Stimulated activated naive B cell treated with anti-CD40 and anti-IgM and Interleukin-4, amounts not matched to agents 10 μg/mL and 1 μg/mL and 100 μg/mL, for 72 hours (primary cell): Measurements from ENCODE around the gene PCCA.

Source experiments
- ATAC-seq, 2 donors: fragments of 150-1000 bp; cut with Tn5 transposase; replicated peaks; 2 replicates each; pipeline ENCODE4 v1.10.0; 2021; ENCODE audit warnings: moderate library complexity in 1 of 2
- DNase-seq: peaks from one replicate; pipeline ENCODE4 v3.0.0; 2021
- H3K27ac Mint-ChIP-seq: one replicate; pipeline ENCODE4 v1.8.0; 2022; ENCODE audit warnings: mild to moderate bottlenecking, mixed read lengths
- H3K27me3 Mint-ChIP-seq, 2 donors: one replicate each; pipeline ENCODE4 v1.8.0; 2022; ENCODE audit warnings: mixed read lengths in 2 of 2
- H3K36me3 Mint-ChIP-seq, 2 donors: one replicate each; pipeline ENCODE4 v1.8.0; 2022; ENCODE audit warnings: mixed read lengths in 2 of 2, mild to moderate bottlenecking in 1 of 2
- H3K4me1 Mint-ChIP-seq, 2 donors: one replicate each; pipeline ENCODE4 v1.8.0; 2022; ENCODE audit warnings: mixed read lengths in 2 of 2, mild to moderate bottlenecking in 1 of 2
- H3K4me3 Mint-ChIP-seq, 2 donors: one replicate each; pipeline ENCODE4 v1.8.0; 2022; ENCODE audit warnings: mild to moderate bottlenecking in 2 of 2, mixed read lengths in 2 of 2, moderate library complexity in 1 of 2
- H3K9me3 Mint-ChIP-seq, 2 donors: one replicate each; pipeline ENCODE4 v1.8.0; 2022; ENCODE audit warnings: mixed read lengths in 2 of 2, mild to moderate bottlenecking in 1 of 2

PCCA gene

DNA sequence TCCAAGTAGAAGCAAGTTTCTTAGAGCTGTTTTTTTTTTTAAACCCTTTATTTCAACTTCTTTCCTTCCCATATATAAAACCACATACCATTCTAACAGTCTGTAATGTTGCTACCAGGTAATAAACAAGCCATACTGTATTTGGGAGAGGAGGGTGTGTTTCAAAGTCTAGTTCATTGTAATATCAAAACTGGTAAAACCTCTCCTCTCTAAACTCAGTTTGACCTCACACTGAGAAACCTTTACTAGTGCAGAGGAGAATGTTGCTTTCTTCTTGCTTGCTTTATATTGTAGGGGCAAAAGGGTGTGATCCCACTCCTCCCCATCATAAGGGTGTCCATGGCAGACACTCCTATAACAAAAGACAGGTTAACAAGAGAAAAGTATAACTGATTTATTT lies 344.6 kb downstream of the PCCA start:
- Mint-ChIP-seq H3K9me3 (peaks cover 0 to 1% of the 10 kb centered on the region in 2 donors), H3K27me3 (no peaks in the 10 kb centered on the region), H3K27ac (no peak overlapping the region), H3K4me1 (no peaks in the 10 kb centered on the region), H3K36me3 (peaks cover 18 to 26% of the 10 kb centered on the region in 2 donors), H3K4me3 (no peak overlapping the region)
- DNase-seq (no peak), ATAC-seq (no peak)

DNA sequence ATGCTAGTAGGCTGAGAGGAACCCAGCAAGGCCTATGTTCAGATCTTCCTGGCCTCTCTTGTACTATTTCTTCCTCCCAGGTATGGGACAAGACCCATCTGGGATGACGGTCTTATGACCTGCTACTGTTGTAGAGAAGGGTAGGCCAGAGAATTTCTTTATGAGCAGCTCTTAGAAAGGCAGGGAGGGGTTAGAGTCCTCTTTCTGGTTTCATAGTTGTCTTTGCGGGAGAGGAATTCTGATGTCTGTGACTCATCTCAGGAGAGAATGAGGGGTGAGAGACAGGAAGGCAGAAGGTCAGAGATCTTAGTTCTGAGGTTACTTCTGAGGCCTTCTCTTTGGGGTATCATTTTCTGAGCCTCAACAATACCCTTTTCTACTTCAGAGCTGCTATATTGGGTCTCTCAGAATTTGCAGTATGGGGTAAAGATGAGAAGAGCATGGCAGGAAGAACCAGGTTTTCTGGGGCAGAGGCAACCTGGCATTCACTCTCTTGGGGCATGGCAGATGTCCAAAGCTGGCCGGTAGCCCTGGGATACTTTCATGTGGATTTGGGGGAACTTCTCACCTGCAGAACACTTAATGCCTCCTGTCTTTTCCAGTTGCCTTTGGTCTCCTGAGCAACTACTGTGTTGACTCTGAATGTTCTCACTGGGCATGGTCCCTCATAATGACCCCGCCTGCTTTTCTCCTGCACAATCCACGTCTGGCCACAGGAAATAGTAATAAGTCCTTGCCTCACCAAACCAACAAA lies 345.3 kb downstream of the PCCA start:
- Mint-ChIP-seq H3K27ac (no peak overlapping the region), H3K9me3 (peaks cover 0 to 1% of the 10 kb centered on the region in 2 donors), H3K4me3 (no peak overlapping the region), H3K27me3 (no peaks in the 10 kb centered on the region), H3K36me3 (peaks cover 16 to 21% of the 10 kb centered on the region in 2 donors), H3K4me1 (no peaks in the 10 kb centered on the region)
- DNase-seq (no peak), ATAC-seq (no peak)

DNA sequence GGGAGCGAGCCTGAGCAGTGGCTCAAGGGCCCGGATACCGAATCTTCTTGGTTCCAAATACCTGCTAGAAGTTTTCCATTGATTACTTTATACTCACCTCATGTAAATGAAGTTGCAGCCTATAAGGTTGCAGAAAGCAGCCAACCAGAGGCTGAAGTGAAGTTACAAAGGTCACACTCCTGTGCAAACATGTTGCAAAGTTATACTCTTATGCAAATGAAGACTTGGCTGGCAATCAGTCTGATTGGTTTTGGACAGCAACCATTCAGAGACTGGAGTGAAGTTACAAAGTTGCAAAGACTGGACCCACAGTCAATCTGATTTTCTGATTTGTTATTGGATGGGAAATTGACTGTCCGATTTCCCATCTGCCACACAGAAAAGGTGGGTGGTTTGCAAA lies 347.2 kb downstream of the PCCA start:
- DNase-seq = no peak
- Mint-ChIP-seq H3K9me3 (peaks cover 0 to 1% of the 10 kb centered on the region in 2 donors), H3K27ac (no peak overlapping the region), H3K27me3 (no peaks in the 10 kb centered on the region), H3K4me3 (no peak overlapping the region), H3K4me1 (no peaks in the 10 kb centered on the region), H3K36me3 (peaks cover 10 to 15% of the 10 kb centered on the region in 2 donors)
- no peak for ATAC-seq

DNA sequence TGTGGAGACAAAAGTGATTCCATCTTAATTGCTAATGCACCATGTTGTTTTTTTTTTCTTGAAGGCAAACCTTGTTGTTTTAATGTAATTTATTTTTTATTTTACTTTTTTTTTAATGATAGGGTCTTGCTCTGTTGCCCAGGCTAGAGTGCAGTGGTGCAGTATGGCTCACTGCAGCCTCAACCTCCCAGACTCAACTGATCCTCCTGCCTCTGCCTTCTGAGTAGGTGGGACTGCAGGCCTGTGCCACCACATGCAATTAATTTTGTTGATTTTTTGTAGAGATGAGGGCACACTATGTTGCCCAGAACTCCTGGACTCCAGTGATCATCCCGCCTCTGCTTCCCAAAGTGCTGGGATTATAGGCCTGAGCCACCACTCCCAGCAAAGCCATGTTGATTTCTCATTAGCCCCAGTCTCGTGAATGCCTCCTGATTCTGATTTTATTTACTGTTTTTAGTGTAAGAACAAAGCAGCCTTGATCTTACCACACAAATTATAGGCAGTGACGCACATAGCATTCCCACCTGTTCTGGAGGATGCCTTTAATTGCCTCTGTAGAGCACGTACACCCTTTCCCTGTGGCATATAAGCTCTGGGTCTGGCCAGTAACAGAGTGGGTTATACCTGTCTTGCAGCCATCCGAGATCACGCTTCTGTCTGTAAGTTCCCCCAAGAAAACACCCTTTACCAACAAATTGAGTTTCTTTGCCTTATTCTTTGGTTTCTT lies 349.3 kb downstream of the PCCA start:
- peaks cover 0 to 2% of the 10 kb centered on the region in 2 donors for H3K4me1 Mint-ChIP-seq
- peaks cover 4 to 6% of the 10 kb centered on the region in 2 donors for H3K36me3 Mint-ChIP-seq
- peaks cover 0 to 1% of the 10 kb centered on the region in 2 donors for H3K9me3 Mint-ChIP-seq
- no peak overlapping the region for H3K27ac Mint-ChIP-seq
- ATAC-seq (no peak), DNase-seq (no peak)
- H3K4me3 Mint-ChIP-seq = no peak overlapping the region
- no peaks in the 10 kb centered on the region for H3K27me3 Mint-ChIP-seq

DNA sequence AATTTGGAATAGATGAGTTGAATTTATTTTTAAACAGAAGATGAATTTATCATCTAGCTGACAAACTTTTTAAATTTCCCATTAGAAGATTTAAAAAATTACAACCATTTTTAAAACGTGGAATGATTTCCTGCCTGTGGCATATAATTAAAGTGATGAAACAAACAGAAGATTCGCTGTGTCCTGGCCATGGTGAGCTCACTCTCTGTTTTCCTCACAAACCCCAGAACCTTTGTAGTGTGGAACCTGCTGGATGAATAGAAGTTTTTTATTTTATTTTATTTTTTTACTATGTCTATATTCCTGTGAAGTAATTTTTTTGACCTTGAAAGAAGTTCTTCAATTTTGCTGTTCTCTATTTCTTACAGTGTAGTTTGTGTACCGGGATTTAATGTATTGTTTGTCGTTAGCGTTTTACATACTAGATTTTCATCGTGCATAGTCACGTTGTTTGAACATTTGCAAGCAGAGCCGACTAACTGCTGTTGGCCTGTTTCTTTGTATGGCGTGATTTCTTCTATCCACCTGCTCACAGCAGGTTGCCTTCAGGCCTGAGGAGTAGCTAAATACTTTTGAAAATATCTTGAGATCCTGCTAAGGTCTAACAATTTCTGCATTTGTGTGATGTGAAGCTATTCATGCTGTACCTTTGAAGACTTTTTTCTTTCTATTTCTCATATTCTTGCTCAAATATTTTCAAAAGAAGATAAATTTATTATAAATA lies 350.5 kb downstream of the PCCA start:
- no peaks in the 10 kb centered on the region for H3K27me3 Mint-ChIP-seq
- no peak overlapping the region for H3K4me3 Mint-ChIP-seq
- H3K4me1 Mint-ChIP-seq = peaks cover 0 to 2% of the 10 kb centered on the region in 2 donors
- H3K9me3 Mint-ChIP-seq = peaks cover 0 to 1% of the 10 kb centered on the region in 2 donors
- no peak overlapping the region for H3K27ac Mint-ChIP-seq
- no peak for DNase-seq
- peaks cover 4 to 6% of the 10 kb centered on the region in 2 donors for H3K36me3 Mint-ChIP-seq
- ATAC-seq = no peak

DNA sequence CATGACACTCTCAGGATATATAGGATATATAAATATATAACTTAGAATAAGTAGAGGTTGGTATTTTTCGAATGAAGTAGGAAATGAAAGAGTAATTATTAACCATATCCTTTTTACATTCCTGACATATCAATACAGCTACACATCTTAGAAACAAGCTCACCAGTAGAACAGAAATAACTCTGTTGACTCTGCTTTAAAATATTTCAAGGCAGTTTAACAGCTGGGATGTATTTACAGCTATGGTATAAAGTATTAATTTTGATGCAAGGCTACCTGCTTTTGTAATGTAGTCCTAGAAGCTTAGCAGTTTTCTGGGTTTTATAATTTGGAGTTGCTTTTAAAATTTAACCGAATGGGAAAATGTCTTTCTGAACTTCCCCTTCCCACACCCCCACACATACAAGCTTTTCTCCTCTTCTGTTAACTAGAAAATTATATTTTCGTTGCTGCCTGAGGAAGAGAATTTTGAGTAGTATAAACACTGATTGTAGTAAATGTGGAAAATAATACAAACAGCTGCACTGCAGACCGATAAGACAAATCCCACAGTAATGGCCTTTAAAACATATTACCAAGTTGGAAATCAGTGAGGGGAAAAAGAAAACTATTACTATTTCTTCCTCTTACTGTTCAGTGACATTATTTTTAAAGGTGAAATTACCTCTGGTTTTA lies 352.0 kb downstream of the PCCA start:
- Mint-ChIP-seq H3K9me3 (peaks cover 0 to 1% of the 10 kb centered on the region in 2 donors), H3K4me3 (no peak overlapping the region), H3K4me1 (peaks cover 0 to 2% of the 10 kb centered on the region in 2 donors), H3K27me3 (no peaks in the 10 kb centered on the region), H3K27ac (no peak overlapping the region), H3K36me3 (peaks cover 3 to 5% of the 10 kb centered on the region in 2 donors)
- ATAC-seq (no peak), DNase-seq (no peak)

DNA sequence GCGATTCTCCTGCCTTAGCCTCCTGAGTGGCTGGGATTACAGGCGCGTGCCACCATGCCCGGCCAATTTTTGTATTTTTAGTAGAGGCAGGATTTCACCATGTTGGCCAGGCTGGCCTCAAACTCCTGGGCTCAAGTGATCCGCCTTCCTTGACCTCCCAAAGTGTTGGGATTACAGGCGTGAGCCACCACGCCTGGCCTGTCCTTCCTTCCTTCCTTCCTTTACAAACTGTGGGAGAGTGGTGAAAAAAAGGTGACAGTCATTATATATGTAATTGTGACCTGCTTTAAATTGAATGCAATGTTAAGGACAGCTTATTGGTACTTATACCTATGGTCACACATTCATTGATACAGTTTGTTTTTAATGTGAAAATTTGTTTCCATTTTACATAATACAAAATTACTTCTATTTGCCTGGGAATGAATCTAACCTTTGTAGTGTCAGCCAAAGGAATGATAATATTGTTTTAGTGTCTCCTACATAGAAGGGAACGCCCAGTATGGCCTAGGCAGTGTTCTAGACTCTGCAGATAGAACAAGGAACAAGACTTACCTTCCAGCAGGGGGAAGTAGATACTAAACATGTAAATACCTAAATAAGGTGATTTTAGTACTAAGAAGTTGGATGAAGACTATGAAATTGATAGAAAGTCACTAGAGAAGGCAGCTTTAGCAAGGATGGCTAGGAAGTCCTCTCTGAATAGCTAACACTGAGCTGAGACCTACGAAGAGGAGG lies 353.4 kb downstream of the PCCA start:
- ATAC-seq (no peak), DNase-seq (no peak)
- peaks cover 0 to 1% of the 10 kb centered on the region in 2 donors for H3K9me3 Mint-ChIP-seq
- H3K4me1 Mint-ChIP-seq = peaks cover 0 to 2% of the 10 kb centered on the region in 2 donors
- no peak overlapping the region for H3K4me3 Mint-ChIP-seq
- no peak overlapping the region for H3K27ac Mint-ChIP-seq
- no peaks in the 10 kb centered on the region for H3K27me3 Mint-ChIP-seq
- H3K36me3 Mint-ChIP-seq = peaks cover 6 to 8% of the 10 kb centered on the region in 2 donors

DNA sequence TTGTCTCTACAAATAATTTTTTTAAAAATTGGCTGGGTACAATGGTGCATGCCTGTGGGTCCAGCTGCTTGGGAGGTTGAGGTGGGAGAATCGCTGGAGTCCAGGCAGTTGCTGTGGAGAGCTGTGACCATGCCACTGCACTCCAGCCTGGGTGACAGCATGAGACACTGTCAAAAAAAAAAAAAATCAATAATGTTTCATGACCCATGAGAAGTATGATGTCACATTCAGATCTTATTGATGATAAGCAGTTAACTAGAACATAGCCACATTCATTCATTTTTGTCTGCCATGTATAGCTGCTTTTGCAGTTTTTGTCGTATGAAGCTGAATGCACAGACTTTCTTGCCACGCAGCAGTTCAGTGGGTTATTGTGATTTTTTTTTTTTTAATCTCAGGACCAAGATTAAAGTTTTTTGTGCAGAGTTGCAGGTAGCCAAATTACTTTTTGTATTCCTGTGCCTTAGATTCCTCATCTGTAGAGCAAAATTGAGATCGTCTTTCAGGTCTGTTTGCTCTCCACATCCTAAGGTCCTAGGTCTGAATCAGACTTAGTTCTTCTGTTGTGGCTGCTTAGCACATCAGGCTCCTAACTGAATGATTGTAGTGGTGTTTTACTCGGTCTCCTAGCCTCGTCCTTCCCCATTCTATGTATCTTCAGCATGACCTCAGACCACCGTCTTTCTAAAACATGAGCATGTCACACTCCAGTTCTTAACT lies 354.5 kb downstream of the PCCA start:
- Mint-ChIP-seq H3K36me3 (peaks cover 2 to 5% of the 10 kb centered on the region in 2 donors), H3K4me1 (peaks cover 0 to 2% of the 10 kb centered on the region in 2 donors), H3K27me3 (no peaks in the 10 kb centered on the region), H3K4me3 (no peak overlapping the region), H3K27ac (no peak overlapping the region), H3K9me3 (no peaks in the 10 kb centered on the region)
- DNase-seq (no peak), ATAC-seq (no peak)

DNA sequence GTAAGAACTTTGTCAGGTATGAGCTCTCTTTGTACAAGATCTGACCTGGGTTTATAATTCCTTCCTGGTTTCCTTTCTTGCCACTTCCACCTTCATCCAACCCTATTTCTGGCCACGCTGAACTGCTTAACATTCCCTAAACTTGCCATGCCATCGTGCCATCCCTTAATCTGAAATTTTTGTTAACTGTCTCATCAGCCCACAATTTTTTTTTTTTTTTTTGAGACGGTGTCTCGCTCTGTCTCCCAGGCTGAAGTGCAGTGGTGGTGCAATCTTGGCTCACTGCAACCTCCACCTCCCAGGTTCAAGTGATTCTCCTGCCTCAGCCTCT lies 355.1 kb downstream of the PCCA start:
- peaks cover 0 to 2% of the 10 kb centered on the region in 2 donors for H3K9me3 Mint-ChIP-seq
- H3K27ac Mint-ChIP-seq = no peak overlapping the region
- peaks cover 0 to 2% of the 10 kb centered on the region in 2 donors for H3K4me1 Mint-ChIP-seq
- H3K4me3 Mint-ChIP-seq = no peak overlapping the region
- H3K27me3 Mint-ChIP-seq = no peaks in the 10 kb centered on the region
- ATAC-seq = no peak
- DNase-seq = no peak
- peaks cover 5 to 8% of the 10 kb centered on the region in 2 donors for H3K36me3 Mint-ChIP-seq

DNA sequence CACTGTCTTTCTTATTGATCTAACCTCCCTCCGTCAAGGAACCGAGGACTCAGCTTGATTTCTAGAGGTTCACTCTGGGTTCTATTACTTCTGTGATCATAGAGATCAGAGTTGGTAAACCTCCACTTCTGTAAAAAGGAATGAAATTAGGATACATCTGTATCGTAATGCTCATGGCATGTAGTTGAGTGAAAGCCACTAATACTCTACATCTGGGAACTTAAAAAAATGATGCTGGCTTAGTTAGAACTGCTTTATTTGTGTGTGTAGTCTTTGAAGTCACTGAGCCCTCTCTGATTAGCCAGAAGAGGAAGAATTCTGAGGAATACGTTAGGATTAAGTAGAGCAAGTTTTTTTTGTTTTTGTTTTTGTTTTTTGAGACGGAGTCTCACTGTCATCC lies 358.9 kb downstream of the PCCA start:
- Mint-ChIP-seq H3K4me3 (no peak overlapping the region), H3K27me3 (peaks cover 0 to 10% of the 10 kb centered on the region in 2 donors), H3K9me3 (peaks cover 0 to 2% of the 10 kb centered on the region in 2 donors), H3K4me1 (no peaks in the 10 kb centered on the region), H3K36me3 (peaks cover 11 to 23% of the 10 kb centered on the region in 2 donors), H3K27ac (no peak overlapping the region)
- DNase-seq (no peak), ATAC-seq (no peak)

DNA sequence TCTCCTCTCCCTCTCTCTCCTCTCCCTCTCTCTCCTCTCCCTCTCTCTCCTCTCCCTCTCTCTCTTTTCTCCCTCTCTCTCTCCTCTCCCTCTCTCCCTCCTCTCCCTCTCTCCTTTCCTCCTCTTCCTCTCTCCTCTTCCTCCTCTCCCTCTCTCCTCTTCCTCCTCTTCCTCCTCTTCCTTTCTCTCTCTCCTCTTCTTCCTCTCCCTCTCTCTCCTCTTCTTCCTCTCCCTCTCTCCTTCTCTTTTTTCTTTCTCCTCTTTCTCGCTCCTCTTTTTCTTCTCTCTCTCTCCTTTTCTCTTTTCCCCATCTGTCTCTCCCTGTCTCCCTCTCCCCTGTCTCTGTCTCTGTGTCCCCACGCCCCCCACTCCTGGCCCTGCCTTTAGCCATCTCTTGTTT lies 363.0 kb downstream of the PCCA start:
- ATAC-seq (no peak), DNase-seq (no peak)
- H3K4me3 Mint-ChIP-seq = no peak overlapping the region
- no peaks in the 10 kb centered on the region for H3K4me1 Mint-ChIP-seq
- H3K36me3 Mint-ChIP-seq = peaks cover 9 to 26% of the 10 kb centered on the region in 2 donors
- H3K27me3 Mint-ChIP-seq = peaks cover 0 to 10% of the 10 kb centered on the region in 2 donors
- H3K27ac Mint-ChIP-seq = no peak overlapping the region
- peaks cover 0 to 2% of the 10 kb centered on the region in 2 donors for H3K9me3 Mint-ChIP-seq

DNA sequence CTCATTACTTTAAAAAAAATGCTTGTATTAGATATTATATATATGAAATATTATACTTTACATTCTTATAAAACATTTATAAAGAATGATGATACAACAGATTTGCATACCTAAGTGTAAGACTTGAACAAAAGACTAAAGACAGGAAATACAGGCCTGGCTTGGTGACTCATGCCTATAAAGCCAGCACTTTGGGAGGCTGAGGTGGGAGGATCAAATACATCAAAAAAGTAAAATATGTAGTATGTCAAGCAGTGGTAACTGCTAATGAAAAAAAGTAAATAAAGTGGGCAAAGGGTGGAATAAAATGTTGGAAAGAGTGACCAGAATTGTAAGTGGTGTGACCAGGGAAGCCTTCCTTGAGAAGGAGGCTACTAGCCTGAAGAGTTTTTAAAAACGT lies 366.0 kb downstream of the PCCA start:
- no peak for DNase-seq
- Mint-ChIP-seq H3K4me3 (no peak overlapping the region), H3K27ac (no peak overlapping the region), H3K27me3 (peaks cover 0 to 10% of the 10 kb centered on the region in 2 donors), H3K4me1 (no peaks in the 10 kb centered on the region), H3K9me3 (peaks cover 2 to 3% of the 10 kb centered on the region in 2 donors), H3K36me3 (peaks cover 6 to 31% of the 10 kb centered on the region in 2 donors)
- no peak for ATAC-seq

DNA sequence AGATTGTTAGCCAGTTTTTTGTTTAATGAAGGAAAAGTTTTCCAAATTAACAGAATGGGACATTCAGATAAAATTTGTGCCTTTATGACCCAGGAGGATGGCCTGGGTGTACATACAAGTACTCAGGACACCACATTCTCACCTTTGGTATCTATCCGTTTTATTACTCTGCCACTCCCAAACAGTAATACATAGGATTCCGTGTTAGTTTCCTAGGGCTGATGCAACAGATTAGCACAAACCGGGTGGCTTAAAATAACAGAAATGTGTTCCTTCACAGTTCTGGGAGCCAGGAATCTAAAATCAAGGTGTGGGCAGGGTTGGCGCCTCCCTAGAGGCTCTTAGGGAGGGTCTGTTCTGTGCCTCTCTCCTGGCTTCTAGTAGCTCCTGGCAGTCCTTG lies 369.8 kb downstream of the PCCA start:
- Mint-ChIP-seq H3K27me3 (no peaks in the 10 kb centered on the region), H3K4me1 (no peaks in the 10 kb centered on the region), H3K27ac (no peak overlapping the region), H3K36me3 (peaks cover 4 to 19% of the 10 kb centered on the region in 2 donors), H3K9me3 (peaks cover 4% of the 10 kb centered on the region in 2 donors), H3K4me3 (no peak overlapping the region)
- DNase-seq (no peak), ATAC-seq (no peak)
